GM12878 (cell line): ENCODE results near the gene CLRN3. TPM values are rescaled to one million over a fixed set of nuclear protein-coding genes. Genes with fewer than 3 reads are reported as not detected.

Source experiments
- ATAC-seq: fragments of 200-7000 bp; cut with Tn5 transposase; 3 replicates; pipeline ENCODE4 v1.9.1; 2020; ENCODE audit warnings: mild to moderate bottlenecking, moderate library complexity
- BruUV-seq: library from RNA; stranded (reverse); fragments of 400-500 nt; replicated peaks from 2 replicates; lab custom pipeline; 2021; lab: Mats Ljungman, UMichigan
- CTCF ChIA-PET: fragments of 300-600 bp; sonication (Branson Sonifier 250); formaldehyde crosslinking; extraction: SDS; loops from one replicate; lab custom pipeline; 2021; ENCODE audit warnings: inconsistent platforms; lab: Yijun Ruan, JAX
- POLR2A ChIA-PET: fragments of 350-600 bp; formaldehyde crosslinking; extraction: SDS; loops from one replicate; lab custom pipeline; 2021; ENCODE audit warnings: inconsistent platforms; lab: Charles Lee
- RAD21 ChIA-PET: fragments of 300-600 bp; sonication (Branson Sonifier 250); formaldehyde crosslinking; loops from one replicate; lab custom pipeline; 2023; ENCODE audit warnings: antibody characterized with exemption; ENCODE audit not compliant: unreplicated experiment; lab: Charles Lee
- SMC1A ChIA-PET: fragments of 300-600 bp; sonication (Branson Sonifier 250); formaldehyde crosslinking; loops from one replicate; lab custom pipeline; 2023; ENCODE audit not compliant: unreplicated experiment, uncharacterized antibody; lab: Charles Lee
- DNase-seq: peaks from one replicate; pipeline ENCODE4 v3.0.0-alpha.2; 2011; ENCODE audit warnings: low read depth, low spot score
- FAIRE-seq: peaks from 3 replicates; lab custom pipeline; 2011; peaks lifted over from hg19 to GRCh38; lab: Jason Lieb, UNC
- H2AFZ ChIP-seq: 2 replicates; pipeline ENCODE4 v1.6.0; 2011; ENCODE audit warnings: low read depth, low read length, control low read depth; ENCODE audit not compliant: control insufficient read depth
- H3K27ac ChIP-seq: 2 replicates; pipeline ENCODE4 v1.5.1; 2011; ENCODE audit warnings: control low read depth; ENCODE audit not compliant: control insufficient read depth, insufficient read depth
- H3K27me3 ChIP-seq, 2 experiments: replicated peaks in 1 of 2; 2 replicates each; pipeline versions ENCODE4 v1.6.0 to v1.6.1; 2011; ENCODE audit warnings: low read length in 1 of 2; ENCODE audit not compliant: control insufficient read depth in 2 of 2, insufficient read depth in 2 of 2
- H3K36me3 ChIP-seq, 2 experiments: 2 replicates each; pipeline ENCODE4 v1.5.1; 2011; ENCODE audit warnings: low read length in 1 of 2; ENCODE audit not compliant: control insufficient read depth in 2 of 2, insufficient read depth in 2 of 2
- H3K4me1 ChIP-seq: 2 replicates; pipeline ENCODE4 v1.6.1; 2011; ENCODE audit warnings: mild to moderate bottlenecking, low read length, moderate library complexity, mixed read lengths; ENCODE audit not compliant: control insufficient read depth, insufficient read depth
- H3K4me2 ChIP-seq: 2 replicates; pipeline ENCODE4 v1.6.0; 2011; ENCODE audit warnings: control low read depth; ENCODE audit not compliant: control insufficient read depth, insufficient read depth
- H3K4me3 ChIP-seq: fragments of 200-600 bp; sonication (generic); 2 replicates; pipeline ENCODE4 v1.5.1; 2016
- H3K79me2 ChIP-seq: 2 replicates; pipeline ENCODE4 v1.6.0; 2011; ENCODE audit warnings: low read length; ENCODE audit not compliant: control insufficient read depth, insufficient read depth
- H3K9ac ChIP-seq: 2 replicates; pipeline ENCODE4 v1.8.0; 2011; ENCODE audit warnings: low read length, control low read depth, mixed read lengths; ENCODE audit not compliant: control insufficient read depth, insufficient read depth
- H3K9me3 ChIP-seq: replicated peaks from 3 replicates; pipeline ENCODE4 v1.5.1; 2011; ENCODE audit warnings: mild to moderate bottlenecking, low read length; ENCODE audit not compliant: control insufficient read depth, insufficient read depth
- H4K20me1 ChIP-seq: 2 replicates; pipeline ENCODE4 v1.6.0; 2011; ENCODE audit not compliant: control insufficient read depth, insufficient read depth
- CTCF ChIP-seq, 3 experiments: IDR thresholded peaks in 2 of 3; conservative IDR thresholded peaks in 1 of 3; 2 replicates each; pipeline ENCODE4 v1.5.1; 2011; ENCODE audit warnings: low read depth in 3 of 3, low read length in 3 of 3, mild to moderate bottlenecking in 3 of 3, control low read depth in 2 of 3, moderate library complexity in 2 of 3, inconsistent platforms in 1 of 3, mixed read lengths in 1 of 3; ENCODE audit not compliant: control insufficient read depth in 2 of 3, insufficient read depth in 1 of 3; ENCODE audit errors: extremely low read depth in 1 of 3
- ESRRA ChIP-seq: IDR thresholded peaks from 2 replicates; pipeline ENCODE4 v1.6.1; 2012; ENCODE audit warnings: mild to moderate bottlenecking, low read length, improper control_type of control experiment
- JUND ChIP-seq: IDR thresholded peaks from 2 replicates; pipeline ENCODE4 v1.6.1; 2012; ENCODE audit warnings: low read depth, mild to moderate bottlenecking, low read length, improper control_type of control experiment, moderate library complexity
- MAX ChIP-seq: IDR thresholded peaks from 2 replicates; pipeline ENCODE4 v1.6.1; 2012; ENCODE audit warnings: low read depth, low read length, improper control_type of control experiment
- PBX3 ChIP-seq: IDR thresholded peaks from 2 replicates; pipeline ENCODE4 v1.6.1; 2011; ENCODE audit warnings: mild to moderate bottlenecking, low read depth, low read length, moderate library complexity; ENCODE audit not compliant: insufficient replicate concordance
- RAD21 ChIP-seq: IDR thresholded peaks from 2 replicates; pipeline ENCODE4 v1.6.1; 2011; ENCODE audit warnings: mild to moderate bottlenecking, low read depth, low read length, moderate library complexity; ENCODE audit not compliant: insufficient read depth
- RB1 ChIP-seq: fragments of 450-650 bp; formaldehyde crosslinking; IDR thresholded peaks from 2 replicates; pipeline ENCODE4 v1.6.1; 2017; ENCODE audit warnings: mild to moderate bottlenecking, borderline replicate concordance
- RUNX3 ChIP-seq: IDR thresholded peaks from 2 replicates; pipeline ENCODE4 v1.6.1; 2012; ENCODE audit warnings: low read length, inconsistent platforms
- SMARCA5 ChIP-seq: fragments of 450-650 bp; IDR thresholded peaks from 2 replicates; pipeline ENCODE4 v1.6.1; 2017; ENCODE audit warnings: mild to moderate bottlenecking
- SMC3 ChIP-seq: IDR thresholded peaks from 2 replicates; pipeline ENCODE4 v1.6.1; 2011; ENCODE audit warnings: low read length, improper control_type of control experiment, borderline replicate concordance
- SPI1 ChIP-seq: IDR thresholded peaks from 2 replicates; pipeline ENCODE4 v1.6.1; 2011; ENCODE audit warnings: low read depth, mild to moderate bottlenecking, low read length, moderate library complexity, borderline replicate concordance; ENCODE audit not compliant: insufficient read depth
- TCF12 ChIP-seq: IDR thresholded peaks from 2 replicates; pipeline ENCODE4 v1.6.1; 2011; ENCODE audit warnings: low read depth, mild to moderate bottlenecking, low read length
- YY1 ChIP-seq: IDR thresholded peaks from 2 replicates; pipeline ENCODE4 v1.6.1; 2011; ENCODE audit warnings: low read depth, mild to moderate bottlenecking, low read length
- ZNF592 ChIP-seq: fragments of 450-650 bp; IDR thresholded peaks from 2 replicates; pipeline ENCODE4 v1.6.1; 2017; ENCODE audit warnings: mild to moderate bottlenecking, moderate library complexity
- WGBS: methylation state at CpG from one replicate; pipeline ENCODE4 v1.1.6; 2016; ENCODE audit warnings: low lambda C conversion rate; ENCODE audit not compliant: insufficient replicate concordance, insufficient coverage; ENCODE audit errors: missing lambda C conversion rate; 5-methylcytosine and 5-hydroxymethylcytosine counted together
- in situ Hi-C: fragments of 300-500 bp; cut with MboI; formaldehyde crosslinking; loops from 9 replicates; pipeline ENCODE4 v1.14.3; 2018; ENCODE audit warnings: mixed read lengths
- intact Hi-C: fragments of 100-400 bp; cut with micrococcal nuclease; formaldehyde crosslinking; loops from one replicate; pipeline ENCODE4 v1.14.2; 2022; ENCODE audit not compliant: unreplicated experiment
- polyA plus RNA-seq, 11 experiments: library from polyadenylated mRNA; depleted of rRNA in 4 of 11; unstranded in 6 of 11; stranded (reverse) in 5 of 11; fragments of >200 nt; fragmentation: Nextera tagmentation in 4 of 11; fragmentation: Illumina TruSeq in 1 of 11; extraction: Ambion mirVana in 4 of 11; extraction: Trizol in 1 of 11; gene quantifications; 1 replicate in 1 of 11; 2 replicates in 10 of 11; pipeline versions ENCODE4 v1.2.1 to v1.2.3, GENCODE V29; 2011 to 2016; ENCODE audit warnings: inconsistent platforms in 2 of 11, missing spikeins in 2 of 11, low read depth in 1 of 11
- total RNA-seq, 4 experiments: library from RNA; depleted of rRNA in 3 of 4; stranded (reverse); fragments of >200 nt in 3 of 4; fragmentation: Illumina TruSeq in 1 of 4; extraction: Trizol in 1 of 4; gene quantifications; 2 replicates each; pipeline versions ENCODE4 v1.2.1 to v1.2.3, GENCODE V29; 2013 to 2021

The CLRN3 gene
- total and polyA plus RNA-seq, 10 of the 15 experiments (the other 5 are each of a cell fraction or from before 2014, with no cell fraction given), result not detected

DNA sequence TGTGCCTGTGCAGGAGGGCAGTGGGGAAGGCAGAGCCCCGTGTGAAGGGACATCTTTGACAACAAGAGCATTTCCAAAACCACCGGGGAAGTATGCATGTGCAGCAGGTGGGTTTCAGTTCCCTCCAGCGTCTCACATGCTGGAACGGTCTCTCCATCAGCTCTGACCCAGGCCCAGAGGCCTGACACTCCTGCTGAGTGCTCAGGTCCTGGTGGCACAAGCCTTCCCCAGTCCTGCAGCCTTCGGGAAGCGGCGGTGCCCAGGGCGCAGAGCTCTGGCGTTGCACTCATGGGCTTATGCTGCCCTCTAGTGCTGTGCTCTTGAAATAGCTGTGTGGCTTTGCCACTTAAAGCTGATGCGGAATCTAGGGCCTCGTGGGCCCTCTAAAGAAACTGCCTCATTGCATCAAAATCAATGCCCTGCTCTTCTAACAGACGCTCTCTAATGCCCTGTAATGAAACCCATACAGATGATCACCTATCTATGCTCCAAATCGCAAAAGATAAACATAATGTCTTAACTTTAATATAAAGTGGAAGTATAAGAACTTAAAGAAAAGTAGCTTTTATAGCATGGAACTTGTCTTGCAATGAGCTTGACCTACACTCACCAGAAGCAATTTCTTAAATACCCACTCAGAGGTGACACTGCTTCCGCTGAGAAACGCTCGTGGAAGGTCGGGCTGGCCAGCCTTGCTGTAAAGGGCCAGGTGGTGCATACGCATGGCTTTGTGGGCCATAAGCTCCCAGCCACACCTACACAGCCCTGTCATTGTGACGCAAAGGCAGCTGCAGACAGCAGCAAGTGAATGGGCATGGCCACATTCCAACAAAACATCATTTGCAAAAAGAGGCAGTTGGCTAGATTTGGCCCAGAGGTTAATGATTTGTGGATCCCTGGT lies 38.6 kb downstream of the CLRN3 start:
- ChIA-PET CTCF (interaction anchor here (0.6 to 4.3 kb wide), 31 partner anchors 11 to 1878 kb away, joined by 3 to 36 read pairs (median 3); no protein-coding TSS in a partner anchor), SMC1A (interaction anchor here (0.7 to 3.0 kb wide), 13 partner anchors 12 to 500 kb away, joined by 3 to 31 read pairs (median 3); no protein-coding TSS in a partner anchor), RAD21 (interaction anchor here (0.5 to 2.1 kb wide), 8 partner anchors 27 to 290 kb away, joined by 3 to 23 read pairs (median 4); no protein-coding TSS in a partner anchor), POLR2A (no interaction called here)
- no TSS peak for BruUV-seq
- 25% methylated on average over 19 of the region's 19 CpGs for WGBS
- Histone ChIP-seq H2AFZ (no peak overlapping the region), H3K9me3 (no peaks in the 10 kb centered on the region), H3K4me2 (no peak overlapping the region), H3K4me1 (peaks cover 14% of the 10 kb centered on the region), H4K20me1 (no peaks in the 10 kb centered on the region), H3K27me3 (no peaks in the 10 kb centered on the region), H3K27ac (no peak overlapping the region), H3K4me3 (no peak overlapping the region), H3K79me2 (no peaks in the 10 kb centered on the region), H3K9ac (no peak overlapping the region), H3K36me3 (no peaks in the 10 kb centered on the region)
- DNase-seq, result no peak
- FAIRE-seq, result peak; percentile 82
- in situ Hi-C loops, result loop anchor here (10.0 kb wide), 1 partner anchor 139 kb away; no protein-coding TSS in a partner anchor
- intact Hi-C loops, result loop anchor here (1.0 to 2.0 kb wide), 5 partner anchors 138 to 1871 kb away; no protein-coding TSS in a partner anchor
- peak; percentile 95 for ATAC-seq
- TF ChIP-seq SMARCA5 (no peak), JUND (no peak), CTCF (IDR thresholded peaks at IDR 0.05 in 2 of 3, conservative IDR thresholded peaks at IDR 0.05 in 1 of 3; ENCODE audit: control insufficient read depth in 2 of 3, extremely low read depth in 1 of 3, insufficient read depth in 1 of 3, low read depth in 3 of 3, low read length in 3 of 3) (peak; percentile 78 to 83 (median 80)), YY1 (peak; percentile 23; the same call in 1 of the 2 replicates), SMC3 (peak; percentile 75), TCF12 (0 out of 2 replicates have a peak, but pooled peaks have one; percentile 43), ESRRA (no peak), ZNF592 (no peak), SPI1 (peak; percentile 83), RAD21 (peak; percentile 82), RB1 (peak; percentile 38; the same call in 1 of the 2 replicates), RUNX3 (peak; percentile 32; the same call in 1 of the 2 replicates), PBX3 (no peak), MAX (peak; percentile 42; the same call in 1 of the 2 replicates)
